HG02870 (cell line): ENCODE results near the gene RGR.

Experiments
- ATAC-seq: cut with Tn5 transposase; IDR thresholded peaks from one replicate; pipeline ENCODE4 v1.9.1; 2021; ENCODE audit warnings: mild to moderate bottlenecking, moderate library complexity; ENCODE audit not compliant: unreplicated experiment

RGR gene, protein sequence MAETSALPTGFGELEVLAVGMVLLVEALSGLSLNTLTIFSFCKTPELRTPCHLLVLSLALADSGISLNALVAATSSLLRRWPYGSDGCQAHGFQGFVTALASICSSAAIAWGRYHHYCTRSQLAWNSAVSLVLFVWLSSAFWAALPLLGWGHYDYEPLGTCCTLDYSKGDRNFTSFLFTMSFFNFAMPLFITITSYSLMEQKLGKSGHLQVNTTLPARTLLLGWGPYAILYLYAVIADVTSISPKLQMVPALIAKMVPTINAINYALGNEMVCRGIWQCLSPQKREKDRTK

GRCh38 chr10:84244651-84245270 lies at the start of gene RGR:
RGR (plus strand) TSS chr10:84245053; CDS start chr10:84245091, 38 bp downstream.
- ATAC-seq: no peak

GRCh38 chr10:84196083-84196482 lies 48.8 kb upstream of the RGR start:
- ATAC-seq: no peak

DNA sequence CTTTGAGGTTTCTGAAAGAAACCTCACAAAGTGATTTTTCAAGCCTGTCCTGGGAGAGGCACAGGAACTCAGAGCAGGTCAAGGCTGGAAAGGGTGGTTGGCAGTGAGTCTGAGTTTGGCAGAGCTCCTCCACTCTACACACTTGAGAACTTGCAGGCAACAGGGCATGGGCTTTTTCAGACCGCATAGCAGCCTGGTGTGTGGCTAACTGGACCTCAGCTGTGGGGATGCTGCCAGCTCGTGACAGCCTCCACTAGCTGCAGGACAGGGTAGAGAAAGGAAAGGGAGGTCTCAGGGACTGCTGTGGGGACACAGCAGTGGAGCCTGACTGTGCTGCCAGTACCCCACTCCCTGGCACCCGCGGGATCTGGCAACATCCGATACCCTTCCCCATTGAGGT lies 47.9 kb upstream of the RGR start:
- no peak for ATAC-seq

DNA sequence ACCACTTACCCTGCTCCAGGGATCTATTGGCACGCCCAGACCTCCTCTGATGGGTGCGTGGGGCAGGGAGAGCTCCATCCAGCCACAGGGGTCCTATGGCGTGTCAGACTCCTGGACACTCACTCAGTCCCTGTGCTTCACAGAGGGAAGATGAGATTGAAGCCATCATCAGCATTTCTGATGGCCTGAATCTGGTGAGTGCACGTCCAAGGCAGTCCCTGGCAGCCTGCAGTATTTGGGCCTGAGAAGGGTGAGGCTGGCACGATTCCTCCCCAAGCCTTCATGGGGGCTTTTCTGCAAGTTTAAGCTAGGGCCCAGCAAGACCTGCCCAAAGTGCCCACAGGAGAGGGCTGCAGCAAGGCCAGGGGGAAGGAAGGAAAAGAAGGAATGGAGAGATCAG lies 47.2 kb upstream of the RGR start:
- ATAC-seq: no peak

GRCh38 chr10:84198206-84198915 lies 46.5 kb upstream of the RGR start:
- ATAC-seq: no peak

- ATAC-seq: no peak
Measured at GRCh38 chr10:84200537-84201243, 44.2 kb upstream of the RGR start.

DNA sequence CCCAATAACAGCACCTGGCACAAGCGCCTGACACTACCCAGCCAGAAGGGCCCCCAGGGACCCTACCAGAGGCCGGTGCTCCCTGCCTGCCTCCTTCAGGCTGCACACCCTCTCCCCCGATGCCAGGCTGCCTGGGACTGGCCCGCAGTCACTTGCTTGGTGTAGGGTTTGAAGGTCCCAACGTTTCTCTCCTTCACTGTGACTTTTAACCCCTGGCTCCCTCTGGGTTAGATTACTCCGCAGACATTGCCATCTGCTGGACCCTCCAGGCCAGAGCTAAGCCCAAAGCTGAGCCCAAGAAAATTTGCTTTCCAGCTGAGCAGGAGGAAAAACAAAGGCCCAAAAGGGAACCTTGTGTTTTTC lies 43.6 kb upstream of the RGR start:
- no peak for ATAC-seq

DNA sequence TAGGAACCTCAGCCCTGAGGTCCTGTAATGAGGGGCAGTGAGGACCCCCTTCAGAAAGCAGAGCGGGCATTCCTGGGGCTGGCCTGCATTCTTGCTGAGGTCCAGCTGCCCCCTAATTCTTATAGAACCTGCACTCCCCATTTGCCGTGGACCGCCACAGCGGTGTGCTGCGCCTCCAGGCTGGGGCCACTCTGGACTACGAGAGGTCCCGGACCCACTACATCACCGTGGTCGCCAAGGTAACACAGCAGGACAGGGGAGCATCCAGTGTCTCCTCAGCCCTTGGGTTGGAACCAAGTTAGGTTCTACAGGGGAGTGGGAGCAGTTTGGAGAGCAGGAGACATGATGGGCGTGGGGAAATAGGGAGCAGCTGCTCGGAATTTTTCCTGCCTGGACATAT lies 43.2 kb upstream of the RGR start:
- ATAC-seq: no peak

DNA sequence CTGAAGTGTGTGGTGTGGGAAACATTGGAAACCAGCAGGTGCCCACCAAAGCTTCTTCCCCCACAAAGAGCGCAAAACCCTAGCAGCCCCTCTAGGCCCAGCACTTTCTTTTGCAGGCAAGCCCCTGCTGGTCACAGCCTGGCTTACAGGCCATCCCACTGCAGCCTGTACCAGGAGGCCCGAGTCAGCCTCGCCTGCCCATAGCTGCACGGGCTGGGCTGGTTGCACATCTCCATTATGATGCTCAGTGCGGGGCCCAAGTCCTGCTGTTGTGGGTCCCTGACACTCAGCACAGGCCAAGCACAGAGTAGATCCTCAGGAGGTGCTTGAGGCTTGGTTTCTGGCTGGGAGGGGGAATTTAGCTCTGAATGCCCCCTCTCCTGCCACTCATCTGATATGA lies 42.5 kb upstream of the RGR start:
- ATAC-seq: no peak

- peak; percentile 59 for ATAC-seq
Measured at GRCh38 chr10:84204122-84204521, 40.7 kb upstream of the RGR start.

GRCh38 chr10:84204610-84205009 lies 40.2 kb upstream of the RGR start:
- no peak for ATAC-seq

DNA sequence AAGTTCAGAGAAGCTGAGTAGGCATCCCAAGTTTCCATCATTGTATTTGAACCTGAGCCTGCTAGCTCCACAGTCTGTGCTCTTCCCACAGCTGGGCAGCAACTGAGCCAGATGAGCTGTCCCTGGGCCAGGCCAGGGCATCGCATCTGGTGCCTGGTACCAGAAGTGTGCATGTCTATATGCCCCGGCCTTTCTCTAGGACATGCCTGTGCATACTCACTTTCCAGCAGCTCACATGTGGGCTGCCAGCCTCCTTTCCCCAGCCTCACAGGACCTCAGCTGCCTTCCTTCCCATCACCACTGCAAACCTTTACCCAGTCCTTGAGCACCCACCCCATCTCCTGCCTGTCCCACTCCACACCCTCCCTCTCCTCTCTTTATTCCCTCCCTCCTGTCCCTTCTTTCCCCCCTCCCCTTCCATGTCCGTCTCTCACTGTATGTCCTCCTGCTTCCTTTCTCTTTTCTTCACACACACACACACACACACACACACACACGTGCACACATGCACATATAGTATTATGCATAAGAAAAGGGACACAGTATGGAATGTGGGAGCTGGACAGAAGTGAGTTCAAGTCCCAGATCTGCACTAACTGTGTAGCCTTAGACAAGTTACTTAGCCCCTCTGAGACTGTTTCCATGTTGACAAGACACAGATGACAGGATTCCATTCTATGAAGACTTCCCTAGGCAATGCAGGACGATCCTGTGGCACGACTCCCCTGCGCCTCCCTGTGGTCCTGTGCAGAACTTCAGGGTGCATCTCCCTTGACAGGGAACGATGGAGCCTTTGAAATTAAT lies 39.6 kb upstream of the RGR start:
- peak; percentile 64 for ATAC-seq

- ATAC-seq: no peak
Measured at GRCh38 chr10:84205853-84206525, 38.9 kb upstream of the RGR start.

DNA sequence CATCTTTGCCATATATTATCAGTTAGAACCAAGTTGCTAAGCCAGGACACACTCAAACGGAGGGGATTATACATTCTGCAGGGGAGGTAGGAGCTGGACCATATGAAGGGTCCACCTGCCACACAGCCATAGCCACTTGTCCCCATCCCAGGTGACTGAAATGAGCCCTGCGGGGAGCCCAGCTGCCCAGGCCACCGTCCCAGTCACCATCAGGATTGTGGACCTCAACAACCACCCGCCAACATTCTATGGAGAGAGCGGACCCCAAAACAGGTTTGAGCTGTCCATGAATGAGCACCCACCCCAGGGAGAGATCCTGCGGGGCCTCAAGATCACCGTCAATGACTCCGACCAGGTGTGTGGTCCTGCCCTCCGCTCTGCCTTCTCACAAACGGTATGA lies 36.8 kb upstream of the RGR start:
- ATAC-seq: no peak

DNA sequence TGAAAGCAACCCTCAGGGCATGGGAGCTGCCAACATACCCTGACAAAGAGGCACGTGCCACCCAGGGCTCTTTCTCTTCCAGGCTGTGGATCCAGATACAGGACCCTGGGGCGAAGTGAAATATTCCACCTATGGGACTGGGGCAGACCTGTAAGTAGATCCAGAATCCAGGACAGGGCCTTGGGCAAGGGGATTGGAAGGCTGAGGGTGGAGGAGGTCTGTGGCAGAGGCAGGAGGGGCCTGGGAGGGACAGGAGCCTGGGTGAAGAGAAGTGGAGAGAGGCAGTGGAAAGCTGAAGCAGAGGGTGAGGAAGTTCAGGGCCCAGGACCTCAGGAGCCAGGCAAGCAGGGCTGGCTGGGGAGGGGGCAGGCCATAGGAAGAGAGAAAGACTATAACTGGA lies 33.3 kb upstream of the RGR start:
- no peak for ATAC-seq

GRCh38 chr10:84212014-84212413 lies 32.8 kb upstream of the RGR start:
- ATAC-seq: no peak

GRCh38 chr10:84213076-84213475 lies 31.8 kb upstream of the RGR start:
- ATAC-seq: no peak

DNA sequence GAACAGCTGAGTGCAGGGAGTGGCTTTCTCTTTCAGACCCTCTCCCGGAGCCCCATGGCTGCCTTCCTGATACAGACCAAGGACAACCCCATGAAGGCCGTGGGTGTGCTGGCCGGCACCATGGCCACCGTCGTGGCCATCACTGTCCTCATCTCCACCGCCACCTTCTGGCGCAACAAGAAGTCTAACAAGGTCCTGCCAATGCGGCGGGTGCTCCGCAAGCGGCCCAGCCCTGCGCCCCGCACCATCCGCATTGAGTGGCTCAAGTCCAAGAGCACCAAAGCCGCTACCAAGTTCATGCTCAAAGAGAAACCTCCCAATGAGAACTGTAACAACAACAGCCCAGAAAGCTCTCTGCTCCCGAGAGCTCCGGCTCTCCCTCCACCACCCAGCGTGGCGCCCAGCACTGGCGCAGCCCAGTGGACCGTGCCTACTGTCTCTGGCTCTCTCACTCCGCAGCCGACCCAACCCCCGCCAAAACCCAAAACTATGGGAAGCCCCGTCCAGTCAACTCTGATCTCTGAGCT lies 30.7 kb upstream of the RGR start:
- ATAC-seq: no peak

GRCh38 chr10:84214612-84215235 lies 30.1 kb upstream of the RGR start:
- peak; percentile 86 for ATAC-seq

GRCh38 chr10:84216834-84217233 lies 28.0 kb upstream of the RGR start:
- no peak for ATAC-seq
